Measurements from ENCODE around the gene AMPD3.

- TF ChIP-seq CTCF (IDR thresholded peaks at IDR 0.05 in 4 of 5, conservative IDR thresholded peaks at IDR 0.05 in 1 of 5) (no peak), POLR2A (IDR thresholded peaks at IDR 0.05) (no peak)
Measured at GRCh38 chr11:10504490-10504889, 49.4 kb downstream of the AMPD3 start.
